Inflammatory macrophage treated with lipopolysaccharide for 4 hours (primary cell): ENCODE results near the gene TES.
A peak's percentile ranks its signal among the peaks of the same experiment; 100 is the strongest.

Experiments used
- DNase-seq: peaks from one replicate; pipeline ENCODE4 v3.0.0-alpha.2; 2020

TES gene

DNA sequence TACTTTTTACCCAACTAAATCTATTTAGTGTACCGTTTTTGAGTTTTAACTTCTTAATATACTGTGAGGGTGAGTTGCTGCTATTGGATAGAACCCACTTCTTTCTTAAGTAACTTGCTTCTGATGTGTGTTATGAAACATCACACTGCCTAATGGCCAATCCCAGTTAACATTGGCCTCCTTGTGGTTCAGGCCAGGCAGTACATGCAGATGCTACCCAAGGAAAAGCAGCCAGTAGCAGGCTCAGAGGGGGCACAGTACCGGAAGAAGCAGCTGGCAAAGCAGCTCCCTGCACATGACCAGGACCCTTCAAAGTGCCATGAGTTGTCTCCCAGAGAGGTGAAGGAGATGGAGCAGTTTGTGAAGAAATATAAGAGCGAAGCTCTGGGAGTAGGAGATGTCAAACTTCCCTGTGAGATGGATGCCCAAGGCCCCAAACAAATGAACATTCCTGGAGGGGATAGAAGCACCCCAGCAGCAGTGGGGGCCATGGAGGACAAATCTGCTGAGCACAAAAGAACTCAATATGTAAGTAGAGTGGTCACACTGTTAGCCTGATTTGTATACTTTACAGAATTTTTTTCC lies 39.7 kb downstream of the TES start:
- DNase-seq = peak; percentile 37

DNA sequence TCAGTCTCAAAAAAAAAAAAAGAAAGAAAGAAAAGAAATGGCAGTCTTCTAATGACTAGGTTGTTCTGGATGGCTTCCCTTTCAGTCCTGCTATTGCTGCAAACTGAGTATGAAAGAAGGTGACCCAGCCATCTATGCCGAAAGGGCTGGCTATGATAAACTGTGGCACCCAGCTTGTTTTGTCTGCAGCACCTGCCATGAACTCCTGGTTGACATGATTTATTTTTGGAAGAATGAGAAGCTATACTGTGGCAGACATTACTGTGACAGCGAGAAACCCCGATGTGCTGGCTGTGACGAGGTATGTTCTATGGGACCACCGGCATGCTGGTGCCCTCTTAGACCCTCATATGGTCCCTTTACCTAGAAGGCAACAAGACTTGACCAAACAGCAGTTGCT lies 41.3 kb downstream of the TES start:
- no peak for DNase-seq

DNA sequence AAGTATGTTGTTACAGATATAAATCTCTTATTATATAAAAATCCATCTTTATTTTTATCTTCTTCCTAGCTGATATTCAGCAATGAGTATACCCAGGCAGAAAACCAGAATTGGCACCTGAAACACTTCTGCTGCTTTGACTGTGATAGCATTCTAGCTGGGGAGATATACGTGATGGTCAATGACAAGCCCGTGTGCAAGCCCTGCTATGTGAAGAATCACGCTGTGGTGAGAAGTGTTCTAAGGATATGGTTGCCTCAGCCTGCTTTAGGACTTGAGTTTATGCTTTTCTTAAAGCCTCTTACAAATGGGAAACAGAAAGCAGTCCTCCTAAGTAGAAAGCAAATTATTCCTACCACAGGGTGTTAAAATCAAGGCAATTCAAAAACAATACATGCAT lies 41.9 kb downstream of the TES start:
- DNase-seq = no peak

DNA sequence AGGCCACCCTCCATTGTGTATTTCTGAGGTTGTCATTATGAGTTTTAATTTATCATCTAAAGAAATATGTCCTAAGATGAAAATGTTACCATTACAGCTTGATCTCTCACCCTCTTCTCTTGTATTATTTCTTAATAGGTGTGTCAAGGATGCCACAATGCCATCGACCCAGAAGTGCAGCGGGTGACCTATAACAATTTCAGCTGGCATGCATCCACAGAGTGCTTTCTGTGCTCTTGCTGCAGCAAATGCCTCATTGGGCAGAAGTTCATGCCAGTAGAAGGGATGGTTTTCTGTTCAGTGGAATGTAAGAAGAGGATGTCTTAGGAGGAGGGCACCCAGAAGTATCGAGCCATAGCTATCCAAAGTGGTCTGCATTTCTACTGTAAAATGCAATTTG lies 46.8 kb downstream of the TES start:
- no peak for DNase-seq

DNA sequence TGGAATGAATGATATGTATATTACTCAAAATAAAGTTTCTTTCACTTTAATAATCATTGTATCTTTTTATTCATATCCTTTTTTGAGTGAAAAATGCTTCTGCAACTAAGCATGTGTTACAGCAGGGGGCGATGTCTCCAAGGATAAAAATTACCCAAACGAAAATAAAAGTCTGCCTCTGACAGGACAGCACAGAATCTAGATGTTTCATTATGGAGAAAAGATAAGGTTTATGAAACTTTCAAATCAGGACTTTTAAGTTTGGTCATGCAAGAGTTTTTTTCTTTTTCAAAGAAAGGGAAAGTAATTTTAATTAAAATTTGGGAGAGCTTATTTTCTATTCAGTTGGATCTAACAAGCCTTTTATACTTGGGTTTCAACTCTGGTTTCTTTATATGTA lies 48.4 kb downstream of the TES start:
- DNase-seq = peak; percentile 57

DNA sequence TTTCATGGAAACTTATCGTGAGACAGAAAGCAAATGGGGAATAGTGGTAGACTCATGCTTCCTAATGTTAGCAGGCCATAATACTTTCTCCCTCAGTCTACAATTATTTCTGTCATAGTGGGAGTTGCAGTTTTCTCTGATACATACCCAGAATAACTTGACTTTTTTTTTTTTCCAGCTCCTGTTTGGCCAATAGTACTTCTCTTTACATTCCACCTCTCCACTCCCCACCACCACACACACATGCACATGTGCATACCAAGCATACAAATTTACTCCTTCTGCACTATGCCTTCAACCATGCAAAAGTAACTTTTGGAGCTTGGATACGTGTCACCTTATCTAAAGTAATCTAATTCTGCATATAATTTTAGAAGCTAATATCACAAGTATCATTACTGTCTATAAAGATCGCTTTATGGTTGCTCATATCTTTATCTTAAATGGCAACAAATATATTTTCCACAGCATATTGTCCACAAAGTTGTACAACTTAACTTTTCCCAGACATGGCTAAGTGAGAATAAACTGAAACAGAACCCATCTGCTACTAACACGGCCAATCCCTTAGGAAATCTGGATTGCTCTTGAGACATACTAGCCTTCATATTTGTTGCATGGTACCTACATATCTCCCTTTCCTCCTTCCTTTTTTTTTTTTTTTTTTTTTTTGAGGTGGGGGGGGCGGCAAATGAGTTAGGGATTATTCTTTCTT lies 49.0 kb downstream of the TES start:
- DNase-seq = no peak

DNA sequence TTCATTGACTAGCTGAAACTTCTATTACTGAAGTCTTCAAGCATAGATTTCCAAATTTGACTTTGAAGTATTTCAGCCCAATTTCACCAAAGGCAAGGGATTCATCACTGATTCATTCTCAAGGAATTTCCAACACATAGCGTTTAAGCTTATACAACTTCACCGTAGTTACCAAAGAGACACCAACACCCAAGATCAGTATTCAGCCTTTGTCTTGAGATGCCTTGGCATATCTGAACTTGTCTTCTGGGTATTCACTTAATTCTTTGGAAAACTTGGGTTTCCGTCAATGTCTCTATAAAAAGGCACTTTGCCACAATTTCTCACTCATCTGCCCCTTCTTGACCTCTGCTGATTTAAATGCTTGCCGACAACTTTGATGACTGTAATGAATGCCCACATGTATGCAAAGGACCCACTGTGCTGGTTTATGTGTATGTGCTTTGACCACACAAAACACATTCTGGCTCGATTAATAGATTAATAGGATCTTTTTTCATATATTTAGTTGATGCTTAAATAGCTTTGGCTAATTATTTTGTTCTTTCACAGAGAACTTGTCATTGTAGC lies 49.6 kb downstream of the TES start:
- no peak for DNase-seq

DNA sequence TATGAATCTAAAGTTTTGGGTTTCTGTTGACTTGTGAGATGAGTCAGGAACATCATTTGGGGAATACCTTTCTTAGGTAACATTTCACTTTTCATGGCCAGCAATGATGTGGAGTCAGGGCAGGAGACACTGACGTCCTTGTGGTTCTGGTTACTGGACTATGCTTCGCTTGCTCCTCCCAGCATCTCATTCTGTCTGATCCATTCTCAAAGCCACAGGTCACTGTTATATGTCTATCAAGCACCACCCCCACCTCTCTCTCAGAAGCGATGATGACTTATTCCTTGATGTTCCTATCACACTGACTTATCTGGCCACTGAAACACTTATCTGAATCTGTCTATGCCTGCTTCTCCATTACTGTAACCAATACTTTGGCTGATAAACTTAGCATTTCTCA lies 51.6 kb downstream of the TES start:
- DNase-seq = no peak

DNA sequence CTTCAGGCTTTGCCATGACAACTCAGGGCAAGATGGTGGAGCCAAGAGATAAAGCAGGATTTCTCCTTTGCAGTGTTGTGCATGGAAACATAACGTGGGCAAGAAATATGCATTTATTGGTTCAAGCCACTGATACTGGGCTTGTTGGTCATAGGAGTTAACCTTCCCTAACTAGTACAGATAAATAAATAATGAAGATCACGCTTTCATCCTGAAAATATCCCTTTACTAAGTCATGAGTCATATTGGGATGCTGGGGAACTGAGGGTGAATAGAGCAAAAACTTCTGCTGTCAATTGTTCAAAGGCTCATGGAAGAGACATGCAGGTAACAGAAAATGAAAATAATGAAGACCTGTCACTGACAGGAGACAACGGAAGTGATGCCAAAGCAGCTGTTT lies 55.5 kb downstream of the TES start:
- DNase-seq = no peak

DNA sequence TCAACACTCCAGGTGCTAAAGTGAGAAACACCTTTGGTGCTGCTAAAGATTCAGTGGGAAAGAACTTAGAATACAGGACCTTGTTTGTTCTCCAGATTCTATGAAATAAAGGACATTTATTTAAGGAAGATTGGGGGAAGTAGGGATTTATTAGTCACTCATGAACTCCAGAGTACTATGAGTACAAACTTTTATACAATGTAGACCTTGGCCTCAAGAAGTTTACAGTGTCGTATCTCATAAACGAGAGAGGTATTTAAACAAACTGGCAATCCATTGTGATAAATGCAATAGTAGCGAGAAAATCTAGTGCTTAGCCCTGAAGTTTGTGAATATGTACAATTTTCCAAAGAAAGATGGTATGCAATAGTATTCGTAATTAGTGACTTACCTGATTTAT lies 59.1 kb downstream of the TES start:
- no peak for DNase-seq

DNA sequence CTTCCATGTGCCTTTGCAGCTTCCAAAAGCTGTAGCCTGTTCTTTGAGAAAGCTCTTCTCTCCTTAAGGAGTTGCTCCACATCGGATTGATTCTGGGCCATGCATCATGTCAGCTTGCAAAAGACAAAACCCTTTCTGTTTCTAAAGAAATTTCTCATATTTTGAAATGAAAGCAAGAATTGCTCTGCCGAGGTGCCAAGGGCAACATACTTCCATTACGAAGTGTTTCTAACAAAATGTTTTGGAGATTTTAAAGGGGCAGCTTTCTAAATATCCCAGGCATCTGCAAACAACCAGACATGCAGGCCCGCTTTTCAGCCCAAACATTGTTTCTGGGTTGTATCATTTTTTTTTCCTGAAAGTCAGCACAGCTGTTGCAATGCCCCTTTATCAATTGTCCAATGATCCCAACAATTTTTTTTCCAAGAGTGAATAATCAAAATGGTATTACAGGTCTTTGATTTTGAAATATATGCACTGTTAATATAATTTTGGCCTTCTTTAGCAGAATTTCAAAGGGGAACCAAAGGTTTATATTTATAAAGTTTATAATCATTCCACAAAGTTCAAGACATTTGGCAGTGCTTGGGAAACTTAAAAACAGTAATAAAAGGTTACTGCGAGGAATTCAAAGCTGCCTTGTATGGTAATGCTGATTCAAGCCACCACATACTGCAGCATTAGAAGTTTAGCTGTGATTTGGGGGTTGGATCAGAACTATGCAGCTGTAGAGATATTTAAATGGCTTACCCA lies 61.0 kb downstream of the TES start:
- no peak for DNase-seq

DNA sequence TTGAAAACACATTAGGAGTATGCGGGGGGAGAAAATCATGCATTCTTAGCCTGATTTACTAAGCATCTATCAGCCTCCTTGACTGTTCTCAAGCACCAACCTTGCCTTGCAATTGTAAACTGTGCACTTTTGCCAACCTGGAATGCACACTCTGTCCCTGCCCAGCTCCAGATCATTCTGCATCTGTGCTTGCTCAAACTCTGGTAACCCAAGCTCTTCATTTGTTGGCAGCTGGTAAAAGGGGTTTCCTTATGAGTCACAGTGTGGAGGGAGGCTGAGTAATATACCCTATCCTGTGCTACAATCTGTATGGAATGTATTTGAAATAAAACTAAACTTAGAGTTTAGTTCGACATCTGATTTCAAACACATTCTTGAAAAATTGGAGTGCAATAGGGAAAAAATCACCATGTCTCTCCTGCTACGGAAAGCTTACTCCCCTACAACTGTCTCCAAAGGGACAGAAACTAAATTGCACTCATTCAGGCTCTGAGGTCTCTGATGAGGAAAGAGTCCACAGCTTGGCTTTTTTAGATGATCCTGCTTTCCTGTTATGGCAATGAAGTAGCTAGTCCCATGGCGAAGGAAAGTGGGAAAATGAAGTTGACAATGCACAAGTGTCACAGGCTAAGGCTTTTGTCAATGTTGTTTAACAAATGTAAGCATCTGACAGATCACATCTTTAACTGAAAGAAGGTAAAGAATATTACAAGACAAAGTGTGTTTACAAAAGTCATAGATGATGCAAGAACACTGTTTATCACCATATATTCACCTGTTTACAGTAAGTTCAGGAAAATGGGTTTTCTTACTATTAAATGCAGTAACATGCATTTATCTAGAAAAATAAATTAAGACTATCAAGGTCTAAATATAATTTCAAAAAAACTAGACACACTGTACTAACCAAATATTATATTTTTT lies 61.9 kb downstream of the TES start:
- DNase-seq = no peak

DNA sequence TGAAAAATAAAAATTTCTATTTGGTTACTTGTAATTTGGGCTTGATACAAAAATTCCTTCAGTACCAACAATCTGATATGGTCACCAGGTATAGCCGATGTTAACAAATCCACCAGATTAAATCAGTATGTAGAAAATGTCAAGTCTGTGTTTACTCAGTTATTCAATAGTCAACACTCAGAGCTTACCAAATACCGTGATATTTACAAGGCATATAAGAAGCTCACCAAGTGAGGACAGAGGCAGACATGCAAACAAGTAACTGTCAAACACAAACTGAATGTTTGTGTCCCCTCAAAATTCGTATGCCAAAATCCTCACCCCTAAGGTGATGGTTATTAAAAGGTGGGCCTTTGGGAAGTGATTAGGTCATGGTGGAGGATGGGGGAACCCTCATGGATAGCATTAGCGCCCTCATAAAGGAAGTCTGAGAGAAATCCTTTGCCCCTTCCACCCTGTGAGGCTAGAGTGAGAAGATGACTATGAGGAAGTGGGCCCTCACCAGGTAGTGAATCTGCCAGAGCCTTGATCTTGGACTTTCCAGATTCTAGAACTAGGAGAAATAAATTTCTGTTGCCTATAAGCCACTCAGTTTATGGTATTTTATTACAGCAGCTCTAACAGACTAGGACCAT lies 63.1 kb downstream of the TES start:
- DNase-seq = no peak

DNA sequence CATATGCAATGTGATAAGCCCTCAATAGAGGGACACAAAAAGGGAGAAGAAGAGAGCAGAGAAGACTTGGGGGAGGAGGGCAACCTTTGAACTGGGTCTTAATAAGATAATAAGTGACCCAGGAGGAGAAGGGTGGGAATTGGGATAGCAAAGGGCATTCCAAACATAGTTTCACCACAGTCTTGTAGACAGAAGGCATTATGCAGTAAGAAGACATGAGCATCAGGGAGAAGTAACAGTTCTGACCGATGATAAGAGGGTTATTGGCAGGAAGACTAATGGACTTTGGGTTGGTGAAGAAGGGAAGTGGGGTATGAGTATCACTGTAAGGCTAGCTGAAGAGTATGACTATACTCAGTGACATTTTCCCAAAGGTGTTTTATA lies 63.6 kb downstream of the TES start:
- no peak for DNase-seq

DNA sequence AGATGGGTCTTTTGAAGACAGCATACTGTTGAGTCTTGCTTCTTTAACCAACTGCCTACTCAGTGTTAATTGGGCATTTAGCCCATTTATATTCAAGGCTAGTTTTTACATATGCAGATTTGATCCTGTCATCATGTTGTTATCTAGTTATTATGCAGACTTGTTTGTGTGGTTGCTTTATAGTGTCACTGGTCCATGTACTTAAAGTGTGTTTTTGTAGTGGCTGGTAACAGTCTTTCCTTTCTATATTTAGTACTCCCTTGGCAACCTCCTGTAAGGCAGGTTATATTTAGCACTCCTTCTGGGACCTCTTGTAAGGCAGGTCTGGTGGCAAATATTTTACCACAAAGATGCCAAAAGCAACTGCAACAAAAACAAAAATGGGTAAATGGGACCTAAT lies 66.7 kb downstream of the TES start:
- DNase-seq = no peak

DNA sequence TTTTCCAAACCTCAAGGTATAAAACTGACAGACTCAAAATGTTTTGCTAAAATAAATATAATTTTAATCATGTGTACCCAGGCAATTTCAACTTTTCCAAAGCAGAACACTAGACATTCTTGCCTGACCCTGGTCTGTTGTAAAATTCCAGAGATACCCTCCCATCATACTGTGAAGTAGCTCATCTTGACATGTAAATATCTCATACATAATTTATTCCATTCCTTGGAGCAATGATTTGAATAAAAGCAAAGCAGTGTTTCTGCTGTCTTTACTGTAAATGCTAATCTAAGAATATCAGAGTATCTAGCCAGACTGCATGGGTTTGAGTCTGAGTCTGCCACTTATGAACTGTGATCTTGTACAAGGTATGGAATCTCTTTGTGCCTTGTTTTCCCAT lies 68.9 kb downstream of the TES start:
- DNase-seq = no peak

DNA sequence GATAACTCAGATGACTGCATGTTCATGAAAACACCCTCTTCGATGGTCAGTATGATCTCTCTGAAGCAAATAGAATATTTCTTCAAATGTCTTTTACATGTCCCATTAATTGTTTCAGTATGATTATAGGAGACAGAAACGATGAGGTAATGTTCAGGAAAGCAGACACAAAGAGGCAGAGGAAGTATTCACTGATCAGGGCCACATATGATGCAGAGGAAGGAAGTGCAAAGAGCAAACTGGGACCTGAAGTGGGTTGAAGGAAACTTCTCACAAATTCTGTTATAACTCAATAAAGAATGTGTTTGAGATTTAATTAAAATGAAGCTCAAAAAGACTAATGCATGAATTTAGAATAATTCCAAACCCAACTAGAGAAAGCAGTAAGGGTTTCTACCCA lies 70.5 kb downstream of the TES start:
- DNase-seq = no peak

DNA sequence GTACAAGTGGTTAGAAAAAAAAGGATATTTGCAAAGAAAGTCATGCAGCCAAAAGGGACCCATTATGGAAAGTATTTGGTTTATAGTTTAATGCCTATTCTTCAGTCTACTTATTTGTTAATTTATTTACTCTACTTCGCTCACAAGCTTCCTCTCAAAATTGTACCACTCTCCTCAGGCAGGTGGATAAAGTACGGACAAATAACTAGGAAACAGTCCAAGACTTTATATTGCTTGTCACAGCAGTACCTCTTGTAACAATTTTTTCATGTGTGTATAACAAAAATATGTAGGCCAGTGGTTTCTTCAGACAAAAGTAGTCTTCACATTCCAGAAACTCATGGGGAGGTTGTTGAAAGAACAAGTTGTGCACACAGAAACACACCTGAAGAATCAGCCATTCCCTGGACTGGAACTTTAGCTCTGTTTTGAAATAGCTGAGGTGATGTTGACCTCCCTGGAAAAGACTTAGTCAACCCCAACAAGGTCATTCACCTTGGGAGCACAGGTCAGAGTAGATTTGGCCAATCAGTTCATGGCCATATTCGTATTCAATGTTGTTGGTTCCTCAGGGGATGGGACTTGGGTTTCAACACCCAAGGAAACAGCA lies 73.4 kb downstream of the TES start:
- DNase-seq = no peak

DNA sequence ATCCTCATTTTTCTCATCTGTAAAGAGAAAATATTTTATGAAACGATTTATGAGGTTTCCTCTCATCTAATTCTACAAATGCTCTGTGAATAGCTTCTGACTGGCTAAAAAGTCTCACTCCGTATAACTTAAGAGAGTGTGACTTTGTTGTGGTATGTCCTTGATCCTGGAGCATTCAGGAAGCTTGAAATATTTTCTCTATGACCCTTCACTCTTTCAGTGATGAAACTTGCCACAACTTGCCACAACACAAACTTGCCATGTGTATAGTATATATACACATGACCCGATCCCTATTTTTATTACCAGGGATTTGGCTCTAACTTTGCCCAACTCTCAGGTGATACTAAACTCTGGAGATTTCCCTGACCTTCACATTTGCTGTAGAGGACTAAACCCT lies 74.1 kb downstream of the TES start:
- DNase-seq = no peak

DNA sequence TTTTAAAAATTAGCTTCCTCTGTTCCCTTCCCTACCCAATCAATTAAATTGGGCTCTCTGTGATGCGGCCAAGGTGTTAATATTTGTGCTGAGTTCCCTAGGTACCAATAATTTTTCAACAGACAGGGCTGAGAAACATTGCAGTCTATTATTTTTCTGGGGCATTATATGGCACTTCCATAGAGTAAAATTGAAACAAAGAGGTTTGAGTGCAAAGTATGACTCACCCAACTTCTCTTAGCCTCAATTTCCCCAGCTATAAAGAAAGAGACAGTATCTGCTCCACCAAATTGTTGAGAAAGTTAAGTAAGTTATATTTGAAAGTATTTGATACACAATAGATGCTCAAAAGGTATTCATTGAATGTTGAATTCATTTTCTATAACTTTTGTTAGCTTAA lies 74.9 kb downstream of the TES start:
- DNase-seq = no peak

DNA sequence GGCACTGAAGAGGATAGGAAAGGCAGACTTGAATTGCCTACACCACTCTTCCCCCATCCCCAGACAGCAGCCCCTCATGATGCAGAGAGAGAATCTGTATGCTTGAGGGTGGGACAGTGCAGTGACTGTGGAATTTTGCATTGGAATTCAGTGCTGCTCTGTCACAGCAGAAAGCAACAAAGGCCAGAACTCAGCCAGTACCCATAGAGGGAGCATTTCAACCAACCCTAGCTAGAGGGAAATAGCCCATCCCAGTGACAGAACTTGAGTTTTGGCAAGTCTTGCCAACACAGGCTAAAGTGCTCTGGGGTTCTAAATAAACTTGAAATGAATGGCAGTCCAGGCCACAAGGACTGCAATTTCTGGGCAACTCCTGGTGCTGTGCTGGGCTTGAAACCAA lies 80.4 kb downstream of the TES start:
- no peak for DNase-seq

DNA sequence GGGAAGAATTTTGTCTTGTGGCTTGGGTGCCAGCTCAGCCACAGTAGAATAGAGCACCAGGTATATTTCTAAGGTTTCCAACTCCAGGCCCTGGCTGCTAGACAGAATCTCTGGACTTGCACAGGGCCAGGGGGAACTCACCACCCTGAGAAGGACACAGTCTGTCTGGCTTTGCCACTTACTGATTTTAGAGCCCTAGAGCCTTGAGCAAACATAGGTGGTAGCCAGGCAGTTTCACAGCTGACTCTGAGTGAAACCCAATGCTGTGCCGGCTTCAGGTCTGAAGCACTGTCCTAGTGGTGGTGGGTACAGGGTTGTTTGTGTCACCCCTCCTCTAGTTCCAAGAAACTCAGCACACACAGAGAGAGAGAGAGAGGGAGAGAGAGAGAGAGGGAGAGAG lies 81.6 kb downstream of the TES start:
- no peak for DNase-seq
